HepG2 (cell line): ENCODE data around the gene CTRL. TPM values are rescaled to one million over a fixed set of nuclear protein-coding genes. Genes with fewer than 3 reads are reported as not detected.
A peak's percentile ranks its signal among the peaks of the same experiment; 100 is the strongest.

Experiments used
- ARHGAP35 ChIP-seq: sonication (generic); formaldehyde crosslinking; IDR thresholded peaks from 2 replicates; pipeline ENCODE4 v1.9.0; 2022; ENCODE audit warnings: mild to moderate bottlenecking, inconsistent platforms, moderate library complexity, missing genetic modification reagents, borderline replicate concordance
- ASH2L ChIP-seq: fragments of 300-600, 200-600 bp; sonication (generic); IDR thresholded peaks from 2 replicates; pipeline ENCODE4 v1.7.0; 2017; ENCODE audit warnings: low read depth, mild to moderate bottlenecking, moderate library complexity, mixed read lengths, low read length; ENCODE audit not compliant: insufficient read length
- BORCS8-MEF2B ChIP-seq: sonication (generic); formaldehyde crosslinking; IDR thresholded peaks from 2 replicates; pipeline ENCODE4 v1.8.0; 2022; ENCODE audit warnings: mild to moderate bottlenecking, missing genetic modification reagents
- CHD2 ChIP-seq: IDR thresholded peaks from 2 replicates; pipeline ENCODE4 v1.6.1; 2011; ENCODE audit warnings: low read depth, low read length, improper control_type of control experiment
- EZH2 ChIP-seq: conservative IDR thresholded peaks from 2 replicates; pipeline ENCODE4 v1.6.1; 2012; ENCODE audit warnings: mild to moderate bottlenecking, low read depth, low read length, moderate library complexity
- FOXM1 ChIP-seq: sonication (generic); formaldehyde crosslinking; IDR thresholded peaks from 2 replicates; pipeline ENCODE4 v1.5.0; 2020; ENCODE audit warnings: missing genetic modification reagents
- HDAC6 ChIP-seq: fragments of 200-600 bp; sonication (generic); IDR thresholded peaks from 2 replicates; pipeline ENCODE4 v1.7.0; 2017; ENCODE audit warnings: mild to moderate bottlenecking, antibody characterized with exemption, low read length, low read depth
- IRX3 ChIP-seq: sonication (generic); formaldehyde crosslinking; IDR thresholded peaks from 2 replicates; pipeline ENCODE4 v1.8.1; 2023; ENCODE audit warnings: mild to moderate bottlenecking, low read depth, missing genetic modification reagents, borderline replicate concordance
- JARID2 ChIP-seq: sonication (generic); formaldehyde crosslinking; IDR thresholded peaks from 2 replicates; pipeline ENCODE4 v1.8.1; 2023; ENCODE audit warnings: missing genetic modification reagents, inconsistent platforms; ENCODE audit not compliant: insufficient replicate concordance
- KDM3A ChIP-seq: IDR thresholded peaks from 2 replicates; pipeline ENCODE4 v1.6.1; 2018; ENCODE audit warnings: low read depth, missing compliant biosample characterization
- MAFK ChIP-seq, 2 experiments: IDR thresholded peaks in 1 of 2; conservative IDR thresholded peaks in 1 of 2; 2 replicates each; pipeline ENCODE4 v1.6.1; 2011; ENCODE audit warnings: improper control_type of control experiment in 2 of 2, low read length in 2 of 2
- NFIB ChIP-seq: sonication (generic); formaldehyde crosslinking; IDR thresholded peaks from 2 replicates; pipeline ENCODE4 v1.9.0; 2021; ENCODE audit warnings: missing genetic modification reagents, mild to moderate bottlenecking, borderline replicate concordance
- RBM39 ChIP-seq: fragments of 200-400 bp; formaldehyde crosslinking; IDR thresholded peaks from one replicate; pipeline ENCODE4 v1.6.1; 2018; ENCODE audit warnings: antibody characterized with exemption, mild to moderate bottlenecking, low read depth, low read length; ENCODE audit not compliant: poor library complexity, severe bottlenecking
- RFX3 ChIP-seq: IDR thresholded peaks from 2 replicates; pipeline ENCODE4 v1.6.1; 2016; ENCODE audit warnings: missing biosample characterization, missing genetic modification reagents
- SIX1 ChIP-seq: sonication (generic); formaldehyde crosslinking; IDR thresholded peaks from 2 replicates; pipeline ENCODE4 v1.4.0; 2020; ENCODE audit warnings: missing genetic modification reagents, borderline replicate concordance
- XRCC5 ChIP-seq: fragments of 200-400 bp; formaldehyde crosslinking; optimal IDR thresholded peaks from 2 replicates; pipeline ENCODE3; 2017; ENCODE audit warnings: mild to moderate bottlenecking, low read length
- ZBTB38 ChIP-seq: sonication (generic); formaldehyde crosslinking; IDR thresholded peaks from 2 replicates; pipeline ENCODE4 v1.5.1; 2020; ENCODE audit warnings: mild to moderate bottlenecking, missing genetic modification reagents
- ZNF446 ChIP-seq: sonication (generic); formaldehyde crosslinking; IDR thresholded peaks from 2 replicates; pipeline ENCODE4 v1.5.0; 2020; ENCODE audit warnings: mild to moderate bottlenecking, missing genetic modification reagents
- ZNF501 ChIP-seq: sonication (generic); formaldehyde crosslinking; IDR thresholded peaks from 2 replicates; pipeline ENCODE4 v1.5.1; 2020; ENCODE audit warnings: mild to moderate bottlenecking, moderate library complexity, missing genetic modification reagents
- polyA plus RNA-seq, 8 experiments: library from polyadenylated mRNA; depleted of rRNA in 3 of 8; stranded (reverse) in 7 of 8; unstranded in 1 of 8; fragments of >200 nt; fragmentation: Illumina TruSeq in 4 of 8; extraction: Trizol in 4 of 8; gene quantifications; 2 replicates each; pipeline versions ENCODE4 v1.2.1 to v1.2.3, GENCODE V29; 2011 to 2016; ENCODE audit warnings: low read depth in 4 of 8, missing spikeins in 1 of 8, mixed read lengths in 1 of 8; ENCODE audit not compliant: insufficient read depth in 1 of 8
- total RNA-seq, 5 experiments: library from RNA; depleted of rRNA; stranded (reverse); fragments of >200 nt; fragmentation: Illumina TruSeq; extraction: Trizol; gene quantifications; 2 replicates each; pipeline ENCODE4 v1.2.3, GENCODE V29; 2016; ENCODE audit warnings: low read depth in 1 of 5
- TF ChIP-seq, protein P1 (sequence below): IDR thresholded peaks from 2 replicates; pipeline ENCODE4 v1.6.1; 2016; ENCODE audit warnings: missing compliant biosample characterization, missing genetic modification reagents, borderline replicate concordance
- TF ChIP-seq, protein P2 (sequence below): IDR thresholded peaks from 2 replicates; pipeline ENCODE4 v1.6.1; 2016; ENCODE audit warnings: mild to moderate bottlenecking
- TF ChIP-seq, protein P3 (sequence below): sonication (generic); formaldehyde crosslinking; IDR thresholded peaks from 2 replicates; pipeline ENCODE4 v1.4.0; 2020; ENCODE audit warnings: missing genetic modification reagents
- TF ChIP-seq, protein P4 (sequence below): sonication (generic); formaldehyde crosslinking; IDR thresholded peaks from 2 replicates; pipeline ENCODE4 v1.5.1; 2020; ENCODE audit warnings: missing genetic modification reagents, mild to moderate bottlenecking, borderline replicate concordance
- TF ChIP-seq, protein P5 (sequence below): IDR thresholded peaks from 2 replicates; pipeline ENCODE4 v1.6.1; 2012; ENCODE audit warnings: low read length, improper control_type of control experiment

CTRL gene
- total and polyA plus RNA-seq, 2 of the 13 experiments (the other 11 are each of a cell fraction or from before 2014, with no cell fraction given), result 1.9 to 2.7 TPM

DNA sequence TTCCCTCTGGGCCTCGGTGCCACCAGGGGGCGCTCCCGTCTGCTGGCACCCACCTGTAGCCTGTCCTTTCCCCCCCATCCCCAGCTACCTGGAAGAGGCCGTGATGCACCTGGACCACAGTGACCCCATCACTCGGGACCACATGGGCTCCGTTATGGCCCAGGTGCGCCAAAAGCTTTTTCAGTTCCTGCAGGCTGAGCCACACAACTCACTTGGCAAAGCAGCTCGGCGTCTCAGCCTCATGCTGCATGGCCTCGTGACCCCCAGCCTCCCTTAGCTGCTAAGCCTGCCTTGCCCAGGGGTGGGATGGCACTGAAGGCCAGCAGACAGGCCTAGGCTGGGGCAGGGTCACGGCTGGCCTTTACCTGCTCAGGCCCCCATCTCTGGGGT is 47.8 kb downstream of the CTRL start (continued):
- no peak for TF ChIP-seq ZNF446
- TF ChIP-seq, protein P1, sequence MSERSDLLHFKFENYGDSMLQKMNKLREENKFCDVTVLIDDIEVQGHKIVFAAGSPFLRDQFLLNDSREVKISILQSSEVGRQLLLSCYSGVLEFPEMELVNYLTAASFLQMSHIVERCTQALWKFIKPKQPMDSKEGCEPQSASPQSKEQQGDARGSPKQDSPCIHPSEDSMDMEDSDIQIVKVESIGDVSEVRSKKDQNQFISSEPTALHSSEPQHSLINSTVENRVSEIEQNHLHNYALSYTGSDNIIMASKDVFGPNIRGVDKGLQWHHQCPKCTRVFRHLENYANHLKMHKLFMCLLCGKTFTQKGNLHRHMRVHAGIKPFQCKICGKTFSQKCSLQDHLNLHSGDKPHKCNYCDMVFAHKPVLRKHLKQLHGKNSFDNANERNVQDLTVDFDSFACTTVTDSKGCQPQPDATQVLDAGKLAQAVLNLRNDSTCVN (CRISPR knock-in tag), result 0 out of 2 replicates have a peak, but pooled peaks have one; percentile 39
- peak; percentile 56 for TF ChIP-seq RBM39
- 0 out of 2 replicates have a peak, but pooled peaks have one; percentile 31 for TF ChIP-seq IRX3
- TF ChIP-seq SIX1 (CRISPR knock-in tag), result no peak
- TF ChIP-seq, protein P2, sequence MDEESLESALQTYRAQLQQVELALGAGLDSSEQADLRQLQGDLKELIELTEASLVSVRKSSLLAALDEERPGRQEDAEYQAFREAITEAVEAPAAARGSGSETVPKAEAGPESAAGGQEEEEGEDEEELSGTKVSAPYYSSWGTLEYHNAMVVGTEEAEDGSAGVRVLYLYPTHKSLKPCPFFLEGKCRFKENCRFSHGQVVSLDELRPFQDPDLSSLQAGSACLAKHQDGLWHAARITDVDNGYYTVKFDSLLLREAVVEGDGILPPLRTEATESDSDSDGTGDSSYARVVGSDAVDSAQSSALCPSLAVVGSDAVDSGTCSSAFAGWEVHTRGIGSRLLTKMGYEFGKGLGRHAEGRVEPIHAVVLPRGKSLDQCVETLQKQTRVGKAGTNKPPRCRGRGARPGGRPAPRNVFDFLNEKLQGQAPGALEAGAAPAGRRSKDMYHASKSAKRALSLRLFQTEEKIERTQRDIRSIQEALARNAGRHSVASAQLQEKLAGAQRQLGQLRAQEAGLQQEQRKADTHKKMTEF (CRISPR knock-in tag), result 0 out of 2 replicates have a peak, but pooled peaks have one; percentile 29
- peak; percentile 54 for TF ChIP-seq ZNF501 (CRISPR knock-in tag)
- peak; percentile 74; the same call in 1 of the 2 replicates for TF ChIP-seq BORCS8-MEF2B (CRISPR knock-in tag)
- TF ChIP-seq, protein P3, sequence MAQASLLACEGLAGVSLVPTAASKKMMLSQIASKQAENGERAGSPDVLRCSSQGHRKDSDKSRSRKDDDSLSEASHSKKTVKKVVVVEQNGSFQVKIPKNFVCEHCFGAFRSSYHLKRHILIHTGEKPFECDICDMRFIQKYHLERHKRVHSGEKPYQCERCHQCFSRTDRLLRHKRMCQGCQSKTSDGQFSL (CRISPR knock-in tag), result peak; percentile 99
- no peak for TF ChIP-seq HDAC6
- no peak for TF ChIP-seq NFIB
- peak; percentile 2 for TF ChIP-seq JARID2
- TF ChIP-seq CHD2, result no peak
- 0 out of 2 replicates have a peak, but pooled peaks have one; percentile 9 for TF ChIP-seq ARHGAP35 (CRISPR knock-in tag)
- no peak for TF ChIP-seq EZH2
- no peak for TF ChIP-seq RFX3 (CRISPR knock-in tag)
- peak; percentile 24; the same call in 1 of the 2 replicates for TF ChIP-seq ZBTB38 (CRISPR knock-in tag)
- TF ChIP-seq ASH2L, result no peak
- TF ChIP-seq KDM3A (CRISPR knock-in tag), result 0 out of 2 replicates have a peak, but pooled peaks have one; percentile 33
- TF ChIP-seq FOXM1 (CRISPR knock-in tag), result no peak
- TF ChIP-seq, protein P4, sequence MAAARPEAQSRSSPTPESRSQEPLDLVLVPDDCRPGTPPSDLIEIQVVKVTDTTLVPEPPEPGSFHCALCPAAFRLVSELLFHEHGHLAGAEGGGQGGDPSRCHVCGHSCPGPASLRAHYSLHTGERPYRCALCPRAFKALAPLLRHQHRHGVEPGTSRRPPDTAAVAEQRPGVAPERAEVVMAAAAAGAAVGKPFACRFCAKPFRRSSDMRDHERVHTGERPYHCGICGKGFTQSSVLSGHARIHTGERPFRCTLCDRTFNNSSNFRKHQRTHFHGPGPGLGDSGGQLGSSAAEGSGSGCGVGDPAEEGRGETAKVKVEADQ, result no peak
- TF ChIP-seq, protein P5, sequence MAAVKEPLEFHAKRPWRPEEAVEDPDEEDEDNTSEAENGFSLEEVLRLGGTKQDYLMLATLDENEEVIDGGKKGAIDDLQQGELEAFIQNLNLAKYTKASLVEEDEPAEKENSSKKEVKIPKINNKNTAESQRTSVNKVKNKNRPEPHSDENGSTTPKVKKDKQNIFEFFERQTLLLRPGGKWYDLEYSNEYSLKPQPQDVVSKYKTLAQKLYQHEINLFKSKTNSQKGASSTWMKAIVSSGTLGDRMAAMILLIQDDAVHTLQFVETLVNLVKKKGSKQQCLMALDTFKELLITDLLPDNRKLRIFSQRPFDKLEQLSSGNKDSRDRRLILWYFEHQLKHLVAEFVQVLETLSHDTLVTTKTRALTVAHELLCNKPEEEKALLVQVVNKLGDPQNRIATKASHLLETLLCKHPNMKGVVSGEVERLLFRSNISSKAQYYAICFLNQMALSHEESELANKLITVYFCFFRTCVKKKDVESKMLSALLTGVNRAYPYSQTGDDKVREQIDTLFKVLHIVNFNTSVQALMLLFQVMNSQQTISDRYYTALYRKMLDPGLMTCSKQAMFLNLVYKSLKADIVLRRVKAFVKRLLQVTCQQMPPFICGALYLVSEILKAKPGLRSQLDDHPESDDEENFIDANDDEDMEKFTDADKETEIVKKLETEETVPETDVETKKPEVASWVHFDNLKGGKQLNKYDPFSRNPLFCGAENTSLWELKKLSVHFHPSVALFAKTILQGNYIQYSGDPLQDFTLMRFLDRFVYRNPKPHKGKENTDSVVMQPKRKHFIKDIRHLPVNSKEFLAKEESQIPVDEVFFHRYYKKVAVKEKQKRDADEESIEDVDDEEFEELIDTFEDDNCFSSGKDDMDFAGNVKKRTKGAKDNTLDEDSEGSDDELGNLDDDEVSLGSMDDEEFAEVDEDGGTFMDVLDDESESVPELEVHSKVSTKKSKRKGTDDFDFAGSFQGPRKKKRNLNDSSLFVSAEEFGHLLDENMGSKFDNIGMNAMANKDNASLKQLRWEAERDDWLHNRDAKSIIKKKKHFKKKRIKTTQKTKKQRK, result no peak
- no peak for TF ChIP-seq MAFK (conservative IDR thresholded peaks at IDR 0.05 in 1 of 2, IDR thresholded peaks at IDR 0.05 in 1 of 2; ENCODE audit: low read length in 2 of 2)
- peak; percentile 86 for TF ChIP-seq XRCC5
